Coronary artery (tissue), 2 donors: ENCODE results near the gene TUBA4A.

ENCODE experiments used
- DNase-seq: peaks from one replicate; pipeline ENCODE4 v3.0.0-alpha.2; 2017; ENCODE audit warnings: low spot score
- H3K27ac ChIP-seq, 2 donors: fragments of 200-600 bp; sonication (generic); one replicate each; pipeline ENCODE4 v1.5.1; 2016 to 2019
- H3K4me3 ChIP-seq: fragments of 200-600 bp; sonication (generic); 2 replicates; pipeline ENCODE4 v1.5.1; 2016; ENCODE audit warnings: mild to moderate bottlenecking, moderate library complexity
- TF ChIP-seq, protein P1 (sequence below): fragments of 200-600 bp; sonication (generic); IDR thresholded peaks from one replicate; pipeline ENCODE4 v1.5.1; 2019; ENCODE audit warnings: antibody characterized with exemption

TUBA4A gene

DNA sequence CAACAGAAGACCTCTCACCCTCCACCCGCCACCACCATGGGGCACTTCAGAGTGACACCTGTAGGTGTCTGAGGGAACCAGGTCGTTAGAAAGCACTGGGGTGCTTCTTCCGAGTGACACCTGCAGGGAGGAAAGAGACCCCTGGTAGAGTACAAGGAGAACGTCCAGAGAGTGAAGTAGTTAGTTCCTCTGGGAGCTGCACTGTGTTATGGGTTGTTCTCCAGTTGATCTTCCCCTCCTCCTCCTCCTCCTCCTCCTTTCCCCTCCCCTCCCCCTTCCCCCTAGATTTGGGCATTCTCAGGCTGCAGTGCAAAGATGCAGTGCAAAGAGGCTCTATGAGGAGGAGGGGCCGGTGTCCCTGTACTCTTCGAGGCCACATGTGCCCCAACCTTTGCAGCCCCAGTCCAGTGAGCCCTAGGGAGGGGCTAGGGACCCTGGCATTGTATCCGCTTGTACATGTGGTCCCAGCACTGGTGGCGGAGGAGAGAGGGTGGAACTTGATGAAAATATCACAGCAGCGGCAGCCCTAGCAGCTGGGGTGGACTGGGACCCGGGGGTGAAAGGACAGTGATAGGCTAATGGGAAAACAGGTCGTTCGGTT lies 26.3 kb upstream of the TUBA4A start:
- Histone ChIP-seq H3K4me3 (peak overlapping the region; percentile 93), H3K27ac (peak overlapping the region; percentile 99)
- no peak for DNase-seq
- TF ChIP-seq, protein P1, sequence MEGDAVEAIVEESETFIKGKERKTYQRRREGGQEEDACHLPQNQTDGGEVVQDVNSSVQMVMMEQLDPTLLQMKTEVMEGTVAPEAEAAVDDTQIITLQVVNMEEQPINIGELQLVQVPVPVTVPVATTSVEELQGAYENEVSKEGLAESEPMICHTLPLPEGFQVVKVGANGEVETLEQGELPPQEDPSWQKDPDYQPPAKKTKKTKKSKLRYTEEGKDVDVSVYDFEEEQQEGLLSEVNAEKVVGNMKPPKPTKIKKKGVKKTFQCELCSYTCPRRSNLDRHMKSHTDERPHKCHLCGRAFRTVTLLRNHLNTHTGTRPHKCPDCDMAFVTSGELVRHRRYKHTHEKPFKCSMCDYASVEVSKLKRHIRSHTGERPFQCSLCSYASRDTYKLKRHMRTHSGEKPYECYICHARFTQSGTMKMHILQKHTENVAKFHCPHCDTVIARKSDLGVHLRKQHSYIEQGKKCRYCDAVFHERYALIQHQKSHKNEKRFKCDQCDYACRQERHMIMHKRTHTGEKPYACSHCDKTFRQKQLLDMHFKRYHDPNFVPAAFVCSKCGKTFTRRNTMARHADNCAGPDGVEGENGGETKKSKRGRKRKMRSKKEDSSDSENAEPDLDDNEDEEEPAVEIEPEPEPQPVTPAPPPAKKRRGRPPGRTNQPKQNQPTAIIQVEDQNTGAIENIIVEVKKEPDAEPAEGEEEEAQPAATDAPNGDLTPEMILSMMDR = no peak

DNA sequence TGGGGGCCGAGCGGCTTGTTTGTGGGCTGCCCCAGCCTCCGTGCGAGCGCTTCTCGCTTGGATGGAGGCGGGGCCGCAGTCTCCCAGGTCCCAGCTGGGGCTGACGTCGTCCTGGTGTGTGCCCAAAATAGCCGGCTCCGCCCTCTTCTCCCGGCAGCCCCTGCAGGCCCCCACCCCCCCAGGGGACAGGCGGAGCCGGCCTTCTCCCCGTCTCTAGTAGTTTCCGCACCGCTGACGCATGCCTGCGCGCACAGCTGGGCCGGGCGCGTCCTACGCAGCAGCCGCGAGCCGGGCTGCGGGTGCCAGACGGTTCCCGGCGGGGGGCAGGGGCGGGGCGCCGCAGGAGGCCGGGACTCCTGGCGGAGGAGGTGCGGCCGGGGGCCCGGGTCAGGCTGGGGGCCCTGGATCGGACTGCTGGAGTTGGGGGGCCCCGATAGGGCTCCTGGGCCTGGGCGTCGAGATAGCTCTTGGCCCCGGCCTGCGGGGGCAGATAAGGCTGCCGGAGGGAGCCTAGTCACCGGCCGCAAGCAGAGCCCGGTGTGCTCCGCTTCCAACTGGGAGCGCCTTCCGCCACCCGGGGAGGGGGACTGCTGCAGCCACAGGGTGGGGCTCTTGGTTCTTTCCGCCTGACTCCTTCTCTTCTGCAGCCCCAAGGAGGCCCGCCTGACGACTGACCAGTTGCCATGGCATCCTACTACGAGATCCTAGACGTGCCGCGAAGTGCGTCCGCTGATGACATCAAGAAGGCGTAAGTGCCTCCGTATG lies 25.6 kb upstream of the TUBA4A start, which contains the start of gene DNAJB2:
TSS of gene DNAJB2 (plus strand) at position 216 of the 765 bp plus-strand sequence. CDS start at position 684, 468 bp downstream.
- Histone ChIP-seq H3K27ac (peak within 1 kb of the TSS; percentile 99), H3K4me3 (peak within 1 kb of the TSS; percentile 93)
- peak; percentile 99 for DNase-seq
- TF ChIP-seq, protein P1 = no peak

DNA sequence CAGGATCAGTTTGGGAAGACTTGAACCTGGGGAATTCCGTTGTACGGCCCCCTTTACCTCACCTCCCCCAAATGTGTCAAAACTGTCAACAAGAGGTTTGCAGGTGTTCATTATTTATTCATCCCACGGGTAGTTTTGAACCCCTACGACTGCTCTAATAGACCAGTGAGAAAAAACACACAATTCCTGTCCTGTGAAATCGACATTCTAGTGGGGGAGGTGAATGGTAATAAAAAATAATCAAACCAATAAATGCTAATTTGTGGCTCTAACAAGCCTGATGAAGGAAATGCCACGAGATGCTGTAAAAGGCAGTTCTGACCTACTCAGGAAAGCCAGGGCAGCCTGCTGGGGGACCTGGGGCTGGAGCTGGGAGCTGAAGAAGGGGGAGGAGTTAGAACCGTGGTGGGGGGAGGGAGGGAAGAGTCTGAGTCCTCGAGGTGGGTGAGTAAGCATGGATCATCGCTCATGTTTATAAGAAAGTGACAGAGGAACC lies 25.0 kb upstream of the TUBA4A start:
- no peak for DNase-seq
- peak overlapping the region; percentile 93 for H3K4me3 ChIP-seq

DNA sequence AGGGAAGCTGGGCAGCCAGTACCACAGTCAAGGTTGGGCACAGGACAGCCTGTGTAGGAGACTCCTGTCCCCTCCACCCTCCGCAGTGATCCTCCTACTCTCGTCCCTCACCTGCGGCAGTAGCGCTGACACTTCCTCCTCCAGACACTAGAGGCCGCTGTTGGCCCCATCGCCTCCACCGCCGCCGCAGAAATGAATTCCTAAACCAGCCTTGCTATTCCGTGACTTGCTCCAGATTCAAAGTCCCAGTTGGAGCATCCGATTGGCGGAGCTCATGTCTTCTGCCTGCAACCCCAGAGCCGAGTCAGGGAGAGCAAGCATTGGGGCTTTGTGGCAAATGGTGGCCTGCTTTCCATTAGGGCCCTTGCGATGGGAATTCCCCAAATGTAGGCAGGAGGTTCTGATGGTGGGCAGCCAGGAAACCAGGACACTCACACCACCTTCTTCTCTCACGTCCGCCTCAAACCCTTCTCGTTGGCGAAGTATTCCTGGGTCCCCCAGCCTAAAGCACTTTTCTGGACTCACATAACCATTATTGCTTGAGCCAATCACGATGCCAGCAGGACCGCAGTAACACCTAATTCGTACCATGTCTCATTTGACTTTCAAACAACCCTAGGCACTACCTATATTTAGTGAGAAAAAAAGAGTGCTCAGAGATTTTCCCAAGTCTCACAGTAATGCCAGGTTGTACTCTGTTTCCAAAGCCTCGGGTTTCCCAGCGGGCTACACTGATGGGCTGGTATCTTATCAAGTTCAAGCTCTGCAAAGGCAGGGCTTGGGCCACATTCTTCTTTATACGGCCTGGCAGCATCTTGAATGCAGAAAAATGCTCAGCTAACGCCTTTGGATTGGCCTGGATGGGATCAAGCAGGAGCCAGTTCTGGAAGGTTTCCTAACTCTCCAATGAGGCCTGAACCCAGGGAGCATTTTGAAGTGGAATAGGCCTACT lies 24.3 kb upstream of the TUBA4A start:
- TF ChIP-seq, protein P1 = peak; percentile 100

More for the DNA sequence above, 25.0 kb upstream of the TUBA4A start:
- TF ChIP-seq, protein P1 = no peak
- peak overlapping the region; percentile 99 for H3K27ac ChIP-seq

DNA sequence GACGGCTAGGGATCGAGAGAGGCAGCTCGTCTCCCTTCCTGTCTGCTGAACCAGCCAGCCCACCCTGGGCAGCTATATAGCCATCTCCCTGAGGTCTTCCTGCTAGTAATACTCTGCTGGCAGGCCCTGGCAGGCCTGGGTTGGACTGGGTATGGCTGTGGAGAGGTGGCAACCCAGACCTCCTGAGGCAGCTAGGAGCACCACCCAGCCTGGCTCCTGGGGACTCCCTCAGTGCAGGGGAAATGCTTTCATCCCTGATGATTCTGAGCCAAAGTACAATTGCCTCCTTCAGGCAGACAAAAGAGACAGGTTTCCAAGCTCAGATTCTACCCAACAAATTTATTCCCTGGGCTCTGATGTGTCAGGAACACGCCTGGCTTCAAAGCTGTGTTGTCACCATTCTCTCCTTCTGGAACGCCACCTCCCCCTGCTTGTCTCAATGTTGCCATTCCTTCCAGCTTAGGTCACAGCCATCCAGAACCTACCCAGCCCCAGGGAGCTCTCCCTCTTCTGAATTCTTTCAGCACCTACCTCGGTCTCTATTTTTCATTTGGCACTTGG lies 20.7 kb upstream of the TUBA4A start:
- Histone ChIP-seq H3K4me3 (no peak overlapping the region), H3K27ac (peak overlapping the region; percentile 84 to 96)
- DNase-seq = peak; percentile 79
- TF ChIP-seq, protein P1 = no peak

More for the DNA sequence above, 24.3 kb upstream of the TUBA4A start:
- H3K4me3 ChIP-seq = peak overlapping the region; percentile 93
- DNase-seq = peak; percentile 90
- peak overlapping the region; percentile 99 for H3K27ac ChIP-seq

DNA sequence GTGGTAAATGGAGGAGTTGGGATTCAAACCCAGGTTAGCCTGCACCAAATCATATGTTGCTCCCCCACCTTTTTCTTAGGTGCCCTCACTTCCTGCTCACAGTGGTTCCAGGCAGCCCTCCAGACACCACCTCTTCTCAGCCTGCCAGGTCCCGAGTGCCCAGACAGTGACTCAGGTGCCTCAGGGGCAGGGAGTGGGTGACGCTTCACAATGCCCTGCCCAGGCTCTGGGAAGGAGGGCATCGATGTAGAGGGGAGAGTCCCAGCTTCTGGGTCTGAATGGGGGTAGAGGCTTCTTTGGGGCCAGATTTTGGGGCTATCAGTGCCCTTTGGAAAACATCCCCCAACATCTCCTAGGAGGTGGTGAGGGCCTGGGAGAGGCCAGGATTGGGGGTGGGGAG lies 20.2 kb upstream of the TUBA4A start:
- peak overlapping the region; percentile 84 to 96 for H3K27ac ChIP-seq
- H3K4me3 ChIP-seq = no peak overlapping the region
- DNase-seq = no peak
- TF ChIP-seq, protein P1 = no peak
